GM12878 (cell line): Measurements from ENCODE around the gene RIPOR1.

Experiments used
- CTCF ChIP-seq, 3 experiments: IDR thresholded peaks in 2 of 3; conservative IDR thresholded peaks in 1 of 3; 2 replicates each; pipeline ENCODE4 v1.5.1; 2011; ENCODE audit warnings: low read depth in 3 of 3, low read length in 3 of 3, mild to moderate bottlenecking in 3 of 3, control low read depth in 2 of 3, moderate library complexity in 2 of 3, inconsistent platforms in 1 of 3, mixed read lengths in 1 of 3; ENCODE audit not compliant: control insufficient read depth in 2 of 3, insufficient read depth in 1 of 3; ENCODE audit errors: extremely low read depth in 1 of 3
- POLR2A ChIP-seq: IDR thresholded peaks from 2 replicates; pipeline ENCODE4 v1.6.1; 2011; ENCODE audit warnings: low read depth, mild to moderate bottlenecking, low read length
- STAT1 ChIP-seq: fragments of 450-650 bp; conservative IDR thresholded peaks from 2 replicates; pipeline ENCODE4 v1.6.1; 2014; ENCODE audit warnings: antibody characterized with exemption, mild to moderate bottlenecking

- no peak for TF ChIP-seq CTCF (IDR thresholded peaks at IDR 0.05 in 2 of 3, conservative IDR thresholded peaks at IDR 0.05 in 1 of 3; ENCODE audit: control insufficient read depth in 2 of 3, extremely low read depth in 1 of 3, insufficient read depth in 1 of 3, low read depth in 3 of 3, low read length in 3 of 3)
- no peak for TF ChIP-seq STAT1
- no peak for TF ChIP-seq POLR2A
Measured at GRCh38 chr16:67482233-67482924, 46.2 kb upstream of the RIPOR1 start.
